ENCODE data around the gene GPR151.

GRCh38 chr5:146507428-146507827, 8.6 kb downstream of the GPR151 start:
- TF ChIP-seq CTCF (IDR thresholded peaks at IDR 0.05; ENCODE audit: low read depth, low read length, poor library complexity, severe bottlenecking) (no peak), EZH2phosphoT487 (IDR thresholded peaks at IDR 0.05; ENCODE audit: borderline replicate concordance, low read length) (no peak)

Data from DOHH2 (cell line).